NCI-H2029 treated with DMSO at 0.1 percent for 48 hours (cell line): ENCODE data around the gene TEC.

Experiments
- DNase-seq: peaks from one replicate; lab custom pipeline; 2025; lab: John Stamatoyannopoulos, UW

The TEC gene

GRCh38 chr4:48163746-48164145, 105.9 kb downstream of the TEC start:
- no peak for DNase-seq

GRCh38 chr4:48162162-48162561, 107.5 kb downstream of the TEC start:
- DNase-seq: no peak

DNA sequence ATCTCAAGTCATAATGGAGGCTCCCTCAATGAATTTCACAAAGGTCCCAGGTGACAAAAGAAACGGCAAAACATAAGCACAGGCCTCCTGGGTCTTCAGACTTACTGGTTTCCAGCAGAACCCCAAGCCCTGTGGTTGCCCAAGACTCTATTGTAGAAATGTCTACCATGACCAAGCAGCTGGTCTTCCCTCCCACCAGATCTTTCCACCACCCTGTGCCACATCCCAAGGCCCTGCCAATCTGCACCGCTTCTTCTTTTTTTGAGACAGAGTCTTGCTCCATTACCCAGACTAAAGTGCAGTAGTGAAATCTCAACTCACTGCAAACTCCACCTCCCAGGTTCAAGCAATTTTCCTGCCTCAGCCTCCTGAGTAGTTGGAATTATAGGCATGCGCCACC, 112.4 kb downstream of the TEC start:
- DNase-seq: no peak

DNA sequence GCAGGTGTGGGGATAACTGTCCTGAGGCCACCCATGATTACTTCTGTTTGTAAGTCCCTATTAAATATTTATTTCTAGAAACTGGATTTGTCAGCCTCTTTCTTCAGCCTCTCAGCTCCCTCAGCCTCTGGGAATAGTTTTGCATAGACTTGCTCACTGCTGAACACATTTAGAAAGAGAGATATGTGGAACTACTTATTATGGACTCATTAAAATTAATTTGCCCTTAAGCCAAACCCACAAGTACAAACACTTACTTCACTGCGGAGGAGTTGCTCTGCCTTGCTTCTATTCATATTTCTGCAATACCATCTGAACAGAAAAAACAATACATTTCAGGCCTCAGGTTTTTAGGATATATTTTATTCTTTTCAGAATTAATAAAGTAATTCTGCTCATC, 113.2 kb downstream of the TEC start:
- no peak for DNase-seq

- DNase-seq: no peak
Measured at GRCh38 chr4:48153791-48154550, 115.7 kb downstream of the TEC start.

DNA sequence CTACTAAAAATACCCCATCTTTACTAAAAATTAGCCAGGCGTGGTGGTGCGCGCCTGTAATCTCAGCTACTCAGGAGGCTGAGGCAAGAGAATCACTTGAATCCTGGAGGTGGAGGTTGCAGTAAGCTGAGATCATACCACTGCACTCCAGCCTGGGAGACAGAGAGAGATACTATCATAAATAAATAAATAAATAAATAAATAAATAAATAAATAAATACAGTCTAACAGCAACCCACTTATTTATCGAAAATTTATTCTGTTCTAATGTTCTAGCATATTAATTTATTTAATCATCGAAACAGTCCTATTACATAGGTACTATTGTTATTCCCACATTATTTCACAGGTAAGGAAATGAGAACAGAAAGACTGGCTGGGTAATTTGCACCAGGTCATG, 117.4 kb downstream of the TEC start:
- DNase-seq: no peak

DNA sequence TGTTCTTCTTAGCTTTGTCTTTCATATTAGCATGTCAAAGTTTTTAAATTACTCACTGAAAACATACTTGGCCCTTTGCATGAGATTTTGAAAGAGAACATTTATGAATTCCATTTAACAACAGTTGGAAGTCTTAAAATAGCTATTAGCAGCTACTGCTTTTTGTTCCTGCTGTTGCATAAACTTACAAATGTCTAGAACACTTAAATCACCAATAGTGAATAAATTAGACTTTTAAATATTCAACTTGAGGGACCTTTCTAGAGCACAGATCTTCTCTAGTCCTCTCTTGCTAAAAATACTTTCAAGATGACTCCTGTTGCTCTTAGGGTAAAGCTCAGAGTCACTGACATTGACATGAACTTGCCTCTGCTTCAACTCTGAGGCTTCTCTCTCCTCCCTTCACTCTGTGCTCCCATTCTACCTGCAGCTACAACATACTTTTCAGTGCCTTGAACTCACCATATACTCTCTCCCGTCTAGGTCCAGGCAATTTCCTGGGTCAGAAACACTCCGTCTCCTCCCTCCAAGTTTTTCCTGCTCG, 119.7 kb downstream of the TEC start:
- DNase-seq: no peak

GRCh38 chr4:48147621-48148020, 122.0 kb downstream of the TEC start:
- DNase-seq: no peak

DNA sequence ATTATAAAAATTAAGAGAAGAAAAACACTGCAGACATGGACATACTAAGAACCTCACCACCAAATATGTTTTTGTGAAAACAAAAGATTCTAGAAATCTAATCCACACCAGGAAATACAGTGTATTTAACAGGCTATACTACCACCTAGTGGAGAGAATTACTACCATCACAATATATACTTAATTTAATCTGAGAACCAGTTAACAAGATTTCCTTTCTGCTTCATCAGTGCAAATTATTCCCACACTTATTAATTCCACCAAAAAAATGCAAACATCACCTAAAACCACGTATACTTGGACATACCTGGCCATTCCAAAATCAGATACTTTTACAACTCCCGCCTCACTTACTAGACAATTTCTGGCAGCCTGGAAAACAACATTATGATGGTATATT, 128.6 kb downstream of the TEC start:
- DNase-seq: peak; percentile 64

- DNase-seq: no peak
Measured at GRCh38 chr4:48139691-48140090, 129.9 kb downstream of the TEC start.

DNA sequence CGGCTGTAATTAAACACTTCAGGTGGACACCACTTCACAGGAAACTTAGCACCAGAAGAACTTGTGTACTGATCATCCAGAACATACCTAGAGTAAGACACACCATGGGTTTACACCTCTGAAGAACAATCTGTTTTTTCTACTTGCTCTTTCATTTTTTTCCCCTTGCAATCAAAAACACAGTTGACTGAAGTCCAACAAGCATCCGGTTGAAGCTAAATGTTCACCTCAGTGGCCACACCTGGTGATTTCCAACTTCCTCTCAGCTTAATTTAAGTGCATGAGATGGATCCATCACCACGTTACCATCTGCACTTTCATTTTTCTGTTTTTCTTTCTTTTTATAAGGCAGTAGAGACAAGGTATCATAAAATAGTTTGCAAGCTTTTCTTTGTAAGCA, 130.7 kb downstream of the TEC start:
- DNase-seq: no peak

GRCh38 chr4:48138511-48138910, 131.1 kb downstream of the TEC start:
- DNase-seq: no peak

- no peak for DNase-seq
Measured at GRCh38 chr4:48137846-48138245, 131.8 kb downstream of the TEC start.

DNA sequence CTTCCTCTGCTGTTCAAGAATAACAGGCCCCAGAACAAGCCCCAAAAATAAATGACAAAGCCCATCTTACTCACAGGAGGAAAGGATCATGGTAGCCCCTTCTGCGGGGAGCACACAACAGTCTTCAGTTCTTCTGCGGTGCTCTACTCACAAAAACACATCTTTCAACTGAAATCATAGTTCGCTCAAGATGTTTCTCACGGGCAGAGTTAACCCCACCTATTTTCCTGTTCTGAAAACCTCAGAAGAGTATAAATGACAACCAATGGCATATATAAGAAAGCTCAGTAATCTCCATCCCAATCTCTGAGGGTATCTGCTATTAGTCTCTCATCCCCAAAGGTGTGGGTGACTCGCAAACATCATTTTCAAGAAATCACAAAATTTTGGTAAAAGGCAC, 135.6 kb downstream of the TEC start, which contains the start of gene TXK:
TXK (minus strand) TSS at position 170 of the 400 bp plus-strand sequence; CDS start at position 90, 80 bp downstream.
- no peak for DNase-seq

GRCh38 chr4:48133669-48134068, 136.0 kb downstream of the TEC start:
- no peak for DNase-seq

DNA sequence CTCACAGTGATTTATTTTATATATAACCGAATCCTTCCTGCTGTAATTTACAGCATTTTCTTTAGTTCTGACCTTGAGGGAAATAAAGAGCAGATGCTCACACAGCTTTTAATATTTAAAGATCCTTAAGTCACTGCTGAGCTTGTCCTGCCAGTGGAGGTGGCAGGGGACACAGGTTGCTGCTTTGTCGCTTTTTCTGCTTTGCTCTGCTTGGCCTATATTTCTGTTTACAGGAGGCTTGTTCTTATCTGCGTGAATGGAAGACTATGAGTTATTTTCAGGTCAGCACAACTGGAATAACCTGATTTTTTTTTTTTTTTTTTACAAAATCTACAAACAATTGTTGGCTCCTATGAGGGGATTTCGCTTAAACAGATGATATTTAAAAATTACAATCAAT, 137.9 kb downstream of the TEC start:
- DNase-seq: no peak

GRCh38 chr4:48130100-48130499, 139.5 kb downstream of the TEC start:
- DNase-seq: no peak

GRCh38 chr4:48129307-48130014, 140.2 kb downstream of the TEC start:
- DNase-seq: no peak

- peak; percentile 23 for DNase-seq
Measured at GRCh38 chr4:48127682-48128404, 141.8 kb downstream of the TEC start.

GRCh38 chr4:48127231-48127630, 142.4 kb downstream of the TEC start:
- peak; percentile 8 for DNase-seq

GRCh38 chr4:48126621-48127020, 143.0 kb downstream of the TEC start:
- no peak for DNase-seq

DNA sequence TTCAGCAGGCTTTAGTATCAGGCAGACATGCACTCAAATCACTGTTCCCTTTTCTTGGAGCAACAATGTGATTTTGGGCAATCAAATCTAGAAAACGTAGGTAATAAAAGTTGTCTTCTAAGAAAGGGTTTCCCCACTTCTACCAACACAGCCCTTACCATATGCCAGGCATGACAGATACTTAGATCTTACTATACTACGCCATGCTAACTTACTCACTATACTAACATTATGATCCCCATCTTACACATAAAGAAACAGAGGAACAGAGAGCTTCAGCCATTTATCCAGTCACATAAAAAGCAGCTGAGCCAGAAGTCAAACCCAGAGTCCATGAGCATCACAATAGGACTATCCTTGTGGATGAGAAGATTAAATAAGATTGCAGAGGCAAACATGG, 144.8 kb downstream of the TEC start:
- DNase-seq: no peak

DNA sequence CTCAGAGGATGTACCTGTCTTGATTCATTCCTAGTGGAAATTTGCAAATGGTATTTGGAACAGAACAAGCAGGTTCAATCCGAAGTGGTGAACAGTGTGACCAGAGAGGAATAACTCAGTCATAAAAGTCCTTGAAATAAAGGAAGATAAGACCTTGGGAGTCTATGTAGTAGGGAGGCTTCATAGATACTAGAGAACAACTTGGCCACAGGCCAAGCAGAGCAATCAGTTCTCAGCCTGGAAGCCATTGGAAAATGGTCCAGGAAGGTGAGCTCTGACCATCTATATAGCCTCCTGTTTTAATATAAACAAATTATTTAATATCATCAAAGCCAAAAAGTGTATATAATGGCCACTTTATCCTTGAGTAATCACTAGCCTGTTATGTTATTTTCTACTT, 146.9 kb downstream of the TEC start:
- no peak for DNase-seq
